ENCODE data around the gene C2orf68.

- TF ChIP-seq CTCF (IDR thresholded peaks at IDR 0.05) (no peak), POLR2A (IDR thresholded peaks at IDR 0.05) (no peak)
Observed at GRCh38 chr2:85653996-85654395, 42.1 kb upstream of the C2orf68 start.
